Kidney tubule cell (primary cell): ENCODE measurements around the gene CEP295NL.
A peak's percentile ranks its signal among the peaks of the same experiment; 100 is the strongest.

ENCODE experiments used
- DNase-seq: peaks from one replicate; pipeline ENCODE4 v3.0.0-alpha.2; 2018; ENCODE audit warnings: low spot score

The CEP295NL gene

GRCh38 chr17:78903101-78903779 is at the start of gene CEP295NL:
Gene CEP295NL (minus strand): TSS chr17:78903201. CDS start chr17:78901828, 1,373 bp downstream.
- DNase-seq: peak; percentile 86

- DNase-seq: no peak
Observed at GRCh38 chr17:78952706-78953105, 49.7 kb upstream of the CEP295NL start.

- no peak for DNase-seq
Observed at GRCh38 chr17:78951967-78952551, 49.1 kb upstream of the CEP295NL start.

- DNase-seq: no peak
Observed at GRCh38 chr17:78950870-78951269, 47.9 kb upstream of the CEP295NL start.

GRCh38 chr17:78947235-78948149 is 44.5 kb upstream of the CEP295NL start:
- no peak for DNase-seq

- no peak for DNase-seq
Observed at GRCh38 chr17:78946631-78947030, 43.6 kb upstream of the CEP295NL start.

GRCh38 chr17:78946131-78946530 is 43.1 kb upstream of the CEP295NL start:
- no peak for DNase-seq

GRCh38 chr17:78945455-78945854 is 42.5 kb upstream of the CEP295NL start:
- peak; percentile 80 for DNase-seq

- DNase-seq: peak; percentile 49
Observed at GRCh38 chr17:78944956-78945355, 42.0 kb upstream of the CEP295NL start.

GRCh38 chr17:78944026-78944425 is 41.0 kb upstream of the CEP295NL start:
- no peak for DNase-seq

- peak; percentile 44 for DNase-seq
Observed at GRCh38 chr17:78940708-78941107, 37.7 kb upstream of the CEP295NL start.

GRCh38 chr17:78940258-78940657 is 37.3 kb upstream of the CEP295NL start:
- no peak for DNase-seq

- no peak for DNase-seq
Observed at GRCh38 chr17:78939615-78940014, 36.6 kb upstream of the CEP295NL start.

GRCh38 chr17:78937561-78937960 is 34.6 kb upstream of the CEP295NL start:
- no peak for DNase-seq

GRCh38 chr17:78935419-78936323 is 32.7 kb upstream of the CEP295NL start:
- peak; percentile 70 for DNase-seq

GRCh38 chr17:78934681-78935418 is 31.8 kb upstream of the CEP295NL start:
- peak; percentile 82 for DNase-seq

- peak; percentile 95 for DNase-seq
Observed at GRCh38 chr17:78933959-78934568, 31.1 kb upstream of the CEP295NL start.

- DNase-seq: peak; percentile 96
Observed at GRCh38 chr17:78933025-78933958, 30.3 kb upstream of the CEP295NL start.
